Non-pigmented ciliary epithelial cell (primary cell): Measurements from ENCODE around the gene CDC42EP3.

Experiments used
- DNase-seq: peaks from one replicate; pipeline ENCODE4 v3.0.0-alpha.2; 2010; ENCODE audit warnings: low read depth

Gene CDC42EP3

DNA sequence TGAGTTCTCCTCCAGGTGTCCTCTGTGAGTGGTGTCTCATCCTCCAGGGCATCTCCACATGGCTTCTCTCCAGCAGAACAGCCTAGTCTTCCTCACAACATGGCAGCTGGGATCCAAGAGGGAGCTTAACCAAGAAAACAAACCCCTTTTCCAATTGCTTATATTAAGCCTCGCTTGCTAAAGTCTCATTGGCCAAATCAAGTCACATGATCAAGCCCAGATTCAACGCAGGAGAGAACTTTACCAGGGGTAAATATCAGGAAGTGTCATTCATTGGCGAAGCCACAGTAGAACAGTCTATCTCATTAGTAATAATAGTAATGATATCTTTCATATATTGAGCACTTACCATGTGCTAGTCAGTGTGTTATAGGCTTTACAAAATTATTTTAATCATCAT is 53.1 kb downstream of the CDC42EP3 start:
- DNase-seq: no peak

- DNase-seq: no peak
Measured at GRCh38 chr2:37617119-37617892, 54.1 kb downstream of the CDC42EP3 start.

DNA sequence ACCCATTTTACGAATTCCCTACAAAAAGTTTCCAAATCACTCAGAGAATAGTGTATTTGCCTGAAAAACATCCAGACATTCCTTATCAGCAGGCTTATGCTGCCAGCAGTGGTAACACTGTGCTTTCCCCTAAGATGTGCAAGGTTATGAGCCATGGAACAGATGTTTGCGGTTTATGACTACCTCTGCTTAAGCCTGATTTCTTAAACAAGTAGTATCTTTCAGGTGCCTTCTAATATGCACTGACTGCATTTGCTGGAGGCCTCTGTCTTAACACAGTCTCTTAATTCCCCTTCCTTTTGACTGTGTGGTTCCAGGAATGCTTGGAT is 54.8 kb downstream of the CDC42EP3 start:
- DNase-seq: no peak

DNA sequence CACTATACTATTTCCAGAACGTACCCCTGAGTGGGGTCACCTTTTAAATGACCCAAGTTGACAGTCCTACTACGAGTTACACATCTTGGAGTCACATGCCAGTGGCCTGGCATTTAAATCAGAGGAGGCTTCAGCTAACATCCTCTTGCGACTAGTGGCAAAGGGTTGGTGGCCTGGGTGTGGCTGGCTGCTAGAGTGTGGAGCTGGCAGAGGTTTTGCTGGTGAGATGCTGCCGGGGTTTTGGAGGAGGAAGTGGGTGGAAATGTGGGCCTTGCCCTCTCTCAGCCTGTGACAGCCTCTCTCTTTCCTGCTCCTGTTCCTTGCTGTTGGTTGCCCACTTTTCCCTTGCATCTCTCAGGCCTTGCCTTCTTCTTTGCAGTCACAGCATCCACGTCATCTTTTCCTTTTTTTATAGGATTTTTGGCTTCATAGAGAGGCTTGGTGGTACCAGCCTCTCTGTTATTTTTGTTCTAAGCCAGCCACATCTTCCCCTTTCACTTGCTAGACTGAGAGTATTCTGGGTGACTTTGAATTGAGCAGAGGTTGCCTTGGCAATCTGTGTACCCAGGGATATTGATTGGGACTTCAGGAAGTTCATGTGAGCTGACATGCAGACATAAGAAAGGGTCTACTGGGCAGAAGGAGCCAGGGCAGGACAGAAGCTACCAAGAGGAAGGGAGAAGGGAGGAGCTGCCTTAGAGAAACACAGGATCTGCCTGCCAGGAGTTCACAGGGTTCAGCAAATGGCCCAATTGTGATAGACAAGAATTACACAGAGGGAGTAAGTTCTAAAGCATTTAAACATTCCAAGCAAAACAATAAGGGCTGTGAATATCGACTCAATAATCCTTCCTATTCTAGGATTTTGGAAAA is 55.4 kb downstream of the CDC42EP3 start:
- no peak for DNase-seq

- DNase-seq: peak; percentile 79
Measured at GRCh38 chr2:37614061-37614738, 57.2 kb downstream of the CDC42EP3 start.

DNA sequence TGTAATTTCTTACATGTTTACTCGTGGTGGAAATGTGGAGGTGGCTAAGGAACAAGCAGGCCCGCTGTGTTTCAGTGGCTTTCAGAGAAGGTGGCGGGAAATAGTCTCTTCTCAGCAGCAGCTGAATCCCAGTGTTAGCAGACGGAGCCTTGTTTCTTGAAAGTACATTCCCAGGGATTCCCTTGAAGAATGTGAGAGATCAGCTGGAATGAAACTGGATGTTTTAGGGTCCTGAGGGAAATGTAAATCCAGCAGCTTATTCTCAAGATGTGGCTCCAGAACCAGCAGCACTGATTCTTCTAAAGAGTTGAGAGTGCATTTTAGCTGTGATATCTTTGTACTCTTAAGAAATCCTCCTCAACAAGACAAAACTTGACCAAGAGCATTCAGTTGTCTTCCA is 59.1 kb downstream of the CDC42EP3 start:
- DNase-seq: no peak

- DNase-seq: no peak
Measured at GRCh38 chr2:37610638-37611289, 60.7 kb downstream of the CDC42EP3 start.

DNA sequence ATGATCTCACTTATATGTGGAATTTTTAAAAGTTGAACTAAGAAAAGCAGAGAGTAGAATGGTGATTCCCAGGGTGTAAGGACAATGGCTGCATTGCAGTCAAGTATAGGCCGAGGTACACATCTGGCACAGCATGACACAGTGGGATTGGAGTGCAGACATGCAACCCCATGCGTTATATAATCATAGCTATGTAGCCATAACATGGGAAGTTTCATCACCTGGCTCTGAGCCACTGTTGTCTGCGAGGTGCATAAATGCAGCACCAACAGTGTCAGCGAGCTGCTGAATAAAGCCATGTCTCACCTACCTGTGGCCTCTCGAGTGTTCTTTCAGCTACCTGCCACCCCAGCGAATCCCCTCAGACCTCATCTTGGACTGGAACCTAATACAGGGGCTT is 61.7 kb downstream of the CDC42EP3 start:
- no peak for DNase-seq

DNA sequence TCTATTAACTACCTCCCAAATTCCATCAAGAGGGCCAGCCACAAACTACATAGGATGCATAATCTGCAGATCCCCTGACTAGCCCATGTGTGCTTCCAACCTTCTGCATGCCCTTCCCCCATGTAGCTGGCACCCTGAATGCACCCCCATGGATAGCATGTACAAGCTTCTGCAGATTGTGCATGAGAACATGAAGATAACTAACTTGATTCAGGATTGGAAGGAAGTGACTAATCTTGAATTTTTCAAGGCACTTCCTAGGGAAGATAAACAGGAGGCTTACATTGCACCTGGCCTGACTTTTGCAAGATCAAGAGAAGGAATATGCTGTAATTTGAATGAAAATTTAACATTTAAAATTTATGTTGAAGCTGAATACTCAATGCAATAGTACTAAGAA is 66.7 kb downstream of the CDC42EP3 start:
- DNase-seq: no peak

GRCh38 chr2:37602702-37603101 is 68.7 kb downstream of the CDC42EP3 start:
- DNase-seq: no peak

GRCh38 chr2:37602040-37602439 is 69.4 kb downstream of the CDC42EP3 start:
- DNase-seq: no peak

DNA sequence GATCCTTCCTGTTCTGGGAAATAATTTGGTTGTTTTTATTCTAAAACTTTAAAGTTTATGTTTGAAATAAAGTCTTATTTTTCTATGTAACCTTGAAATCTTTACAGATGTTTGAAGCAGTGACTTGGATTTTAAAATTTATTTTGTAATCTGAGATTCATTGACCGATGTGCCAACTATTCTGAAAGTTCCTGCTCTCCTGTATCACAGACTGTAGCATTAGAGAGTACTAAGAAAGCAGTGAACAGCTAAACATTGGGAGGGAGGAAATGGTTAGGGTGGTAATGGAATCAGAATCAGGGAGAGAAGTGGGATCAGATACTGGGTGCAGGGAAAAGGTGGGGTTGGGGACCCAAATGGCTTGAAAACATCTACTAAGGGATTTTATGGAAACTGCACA is 69.9 kb downstream of the CDC42EP3 start:
- no peak for DNase-seq

DNA sequence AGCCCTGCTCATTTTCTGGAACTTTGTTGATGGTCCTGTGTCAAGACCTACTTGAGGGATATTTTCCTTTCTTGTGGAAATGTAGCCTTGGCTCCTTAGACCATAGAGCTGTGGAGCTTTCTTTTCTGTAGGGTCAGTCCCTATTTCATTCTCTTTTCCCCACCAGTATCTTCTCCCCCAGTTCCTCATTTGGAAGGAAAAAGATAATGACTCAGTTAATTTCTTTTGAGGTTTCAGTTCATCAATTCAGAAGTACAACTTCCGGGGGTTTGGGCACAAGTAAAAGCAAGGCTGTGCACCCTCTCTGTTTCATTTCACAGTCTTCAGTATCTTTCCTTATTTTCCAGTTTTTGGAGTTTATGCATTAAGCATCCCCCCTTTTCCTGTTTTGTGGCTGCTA is 70.7 kb downstream of the CDC42EP3 start:
- no peak for DNase-seq

DNA sequence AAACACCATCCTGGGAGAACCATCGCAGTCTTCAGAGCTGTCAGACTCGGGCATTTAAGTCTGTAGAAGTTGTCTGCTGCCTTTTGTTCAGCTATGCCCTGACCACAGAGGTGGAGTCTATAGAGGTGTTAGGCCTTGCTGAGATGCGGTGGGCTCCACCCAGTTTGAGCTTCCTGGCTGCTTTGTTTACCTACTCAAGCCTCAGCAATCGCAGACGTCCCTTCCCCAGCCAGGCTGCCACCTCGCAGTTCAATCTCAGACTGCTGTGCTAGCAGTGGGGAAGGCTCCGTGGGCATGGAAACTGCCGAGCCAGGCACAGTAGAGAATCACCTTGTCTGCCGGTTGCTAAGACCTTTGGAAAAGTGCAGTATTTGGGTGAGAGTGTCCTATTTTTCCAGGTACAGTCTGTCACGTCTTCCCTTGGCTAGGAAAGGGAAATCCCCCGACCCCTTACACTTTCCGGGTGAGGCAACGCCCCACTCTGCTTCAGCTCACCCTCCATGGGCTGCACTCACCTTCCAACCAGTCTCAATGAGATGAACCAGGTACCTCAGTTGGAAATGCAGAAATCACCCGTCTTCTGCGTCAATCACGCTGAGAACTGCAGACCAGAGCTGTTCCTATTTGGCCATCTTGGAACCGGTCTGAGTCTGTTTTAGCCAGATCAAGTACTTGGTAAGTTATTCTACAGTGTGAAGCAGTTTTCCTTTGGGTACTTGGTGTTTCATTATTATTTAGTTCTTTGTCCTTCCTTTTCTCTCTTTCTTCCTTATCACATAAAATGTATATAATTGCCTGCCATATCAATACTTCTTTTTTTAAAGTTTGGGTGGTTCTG is 71.5 kb downstream of the CDC42EP3 start:
- DNase-seq: no peak

DNA sequence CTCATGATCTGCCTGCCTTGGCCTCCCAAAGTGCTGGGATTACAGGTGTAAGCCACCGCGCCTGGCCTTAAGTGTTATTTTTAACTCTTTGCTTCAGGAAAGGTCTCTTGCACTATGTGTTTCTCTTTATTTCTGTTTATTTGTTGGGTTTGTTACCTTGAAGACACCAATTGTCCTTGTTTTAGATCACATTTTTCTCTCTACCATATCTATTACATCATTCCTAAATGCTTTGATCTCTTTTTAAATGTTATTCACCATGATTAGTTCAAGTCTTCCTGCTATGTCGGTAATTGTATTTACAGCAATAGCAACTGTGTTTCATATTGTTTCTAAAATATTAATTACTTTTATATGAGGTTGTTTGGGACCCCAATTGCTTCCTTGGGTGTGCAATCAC is 77.7 kb downstream of the CDC42EP3 start:
- no peak for DNase-seq

DNA sequence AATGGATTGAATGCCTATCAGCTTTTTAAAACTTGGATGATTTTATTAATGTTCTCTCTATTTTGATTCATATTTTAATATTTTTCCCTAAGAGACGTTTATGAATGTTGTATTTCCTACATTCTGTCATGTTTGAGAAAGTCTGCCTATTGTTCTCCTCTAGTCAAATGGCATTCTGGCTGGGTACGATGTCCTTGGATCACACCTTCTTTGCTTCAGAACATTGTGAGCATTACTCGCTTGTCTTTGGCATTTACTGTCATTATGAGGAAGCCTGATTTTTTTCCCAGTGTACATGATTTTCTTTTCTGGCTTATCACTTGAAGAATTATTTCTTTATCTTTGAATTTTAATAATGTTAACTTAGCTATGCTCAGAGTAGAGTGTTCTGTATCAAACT is 78.4 kb downstream of the CDC42EP3 start:
- no peak for DNase-seq
